ENCODE data around the gene DOCK1.

DOCK1 gene

DNA sequence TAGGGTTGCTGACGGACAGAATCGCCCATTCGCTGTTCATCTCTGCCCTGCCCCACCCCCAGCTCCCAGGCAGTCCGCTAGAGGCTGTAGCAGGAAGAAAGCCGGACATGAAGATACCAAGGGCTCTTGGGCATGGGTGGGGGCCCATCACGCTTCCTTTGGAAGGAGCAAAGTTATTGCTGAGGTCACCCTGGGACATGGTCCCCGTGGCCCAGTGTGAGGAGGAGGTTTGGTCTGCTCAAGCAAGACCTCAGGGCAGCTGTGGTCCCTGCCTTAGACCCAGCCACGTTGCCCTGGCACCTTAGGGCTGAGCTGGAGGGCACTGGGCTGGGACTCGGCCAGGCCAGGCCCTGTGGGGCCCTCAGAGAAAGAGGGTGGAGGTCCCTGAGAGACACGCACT, 511.8 kb downstream of the DOCK1 start:
- DNase-seq (ENCODE audit: low spot score) = no peak
- no peak for TF ChIP-seq CTCF (IDR thresholded peaks at IDR 0.05; ENCODE audit: extremely low read depth, insufficient read depth, missing control alignments)
- in situ Hi-C loops (cut with MboI; ENCODE audit: low pct_unique_long_range_greater_than_20kb, low sequenced_read_pairs, unreplicated experiment) = no loop called here

DNA sequence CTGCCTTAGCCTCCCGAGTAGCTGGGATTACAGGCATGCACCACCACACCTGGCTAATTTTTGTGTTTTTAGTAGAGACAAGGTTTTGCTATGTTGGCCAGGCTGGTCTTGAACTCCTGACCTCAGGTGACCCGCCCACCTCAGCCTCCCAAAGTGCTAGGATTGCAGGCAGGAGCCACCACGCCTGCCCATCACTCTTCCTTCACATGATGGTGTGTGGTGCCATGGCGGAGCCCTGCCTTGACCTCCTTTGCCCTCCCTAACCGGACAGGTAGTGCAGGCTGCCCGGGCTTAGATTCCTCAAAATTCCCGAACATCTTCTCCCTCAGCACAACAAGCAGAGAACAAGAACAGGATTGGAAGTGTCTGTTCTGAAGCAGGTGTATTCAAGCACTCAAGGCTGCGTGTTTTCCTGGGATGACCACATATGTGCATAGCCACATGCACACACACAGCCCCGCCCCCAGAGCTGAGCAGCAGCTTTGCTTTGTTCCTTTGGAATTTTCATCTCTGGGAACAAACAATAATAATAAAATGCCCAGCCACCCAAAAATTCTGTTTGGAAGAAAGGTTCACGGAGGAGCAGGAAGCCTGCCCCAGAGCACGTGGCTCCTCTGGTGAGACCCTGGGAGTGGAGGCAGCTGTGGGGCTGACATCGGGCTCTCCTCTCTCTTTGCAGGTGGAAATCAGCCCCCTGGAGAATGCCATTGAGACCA, 512.6 kb downstream of the DOCK1 start:
- in situ Hi-C loops (cut with MboI; ENCODE audit: low pct_unique_long_range_greater_than_20kb, low sequenced_read_pairs, unreplicated experiment) = no loop called here
- no peak for TF ChIP-seq CTCF (IDR thresholded peaks at IDR 0.05; ENCODE audit: extremely low read depth, insufficient read depth, missing control alignments)
- DNase-seq (ENCODE audit: low spot score) = no peak

DNA sequence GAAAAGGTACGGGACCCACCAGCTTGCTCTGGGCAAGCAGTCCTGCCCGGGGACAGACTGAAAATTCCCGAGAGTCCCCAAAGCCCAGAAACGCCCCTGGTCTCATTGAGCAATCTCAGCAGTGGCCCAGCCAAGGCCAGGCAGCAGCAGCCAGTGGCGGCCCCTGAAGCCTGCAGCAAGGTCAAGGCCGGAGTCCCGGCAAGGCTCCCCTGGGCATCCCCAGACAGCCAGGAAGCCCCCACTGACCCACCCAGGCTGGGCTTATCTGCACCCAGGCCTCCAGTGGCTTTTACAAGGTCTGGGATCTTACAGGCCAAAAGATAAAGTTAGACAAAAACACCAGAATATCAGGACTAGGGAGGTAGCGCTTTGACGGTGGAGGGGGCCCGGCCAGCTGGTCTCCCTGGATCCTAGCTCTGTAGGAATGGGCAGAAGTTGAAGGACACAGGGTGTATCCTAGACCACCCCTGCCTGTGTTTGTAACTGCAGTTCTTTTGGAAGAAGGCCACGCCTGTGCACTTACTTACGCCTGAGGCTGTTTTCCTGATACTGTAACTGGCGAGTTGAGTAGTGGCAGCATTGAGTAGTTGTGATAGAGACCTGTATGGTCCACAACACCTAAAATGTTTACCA, 513.4 kb downstream of the DOCK1 start:
- TF ChIP-seq CTCF (IDR thresholded peaks at IDR 0.05; ENCODE audit: extremely low read depth, insufficient read depth, missing control alignments) = no peak
- no peak for DNase-seq (ENCODE audit: low spot score)
- in situ Hi-C loops (cut with MboI; ENCODE audit: low pct_unique_long_range_greater_than_20kb, low sequenced_read_pairs, unreplicated experiment) = no loop called here

GRCh38 chr10:127420138-127420684, 515.0 kb downstream of the DOCK1 start:
- no peak for TF ChIP-seq CTCF (IDR thresholded peaks at IDR 0.05; ENCODE audit: extremely low read depth, insufficient read depth, missing control alignments)
- no peak for DNase-seq (ENCODE audit: low spot score)
- in situ Hi-C loops (cut with MboI; ENCODE audit: low pct_unique_long_range_greater_than_20kb, low sequenced_read_pairs, unreplicated experiment) = no loop called here

GRCh38 chr10:127423218-127423915, 518.1 kb downstream of the DOCK1 start:
- TF ChIP-seq CTCF (IDR thresholded peaks at IDR 0.05; ENCODE audit: extremely low read depth, insufficient read depth, missing control alignments) = no peak
- in situ Hi-C loops (cut with MboI; ENCODE audit: low pct_unique_long_range_greater_than_20kb, low sequenced_read_pairs, unreplicated experiment) = no loop called here
- no peak for DNase-seq (ENCODE audit: low spot score)

- no peak for TF ChIP-seq CTCF (IDR thresholded peaks at IDR 0.05; ENCODE audit: extremely low read depth, insufficient read depth, missing control alignments)
- in situ Hi-C loops (cut with MboI; ENCODE audit: low pct_unique_long_range_greater_than_20kb, low sequenced_read_pairs, unreplicated experiment) = no loop called here
- no peak for DNase-seq (ENCODE audit: low spot score)
Observed at GRCh38 chr10:127424594-127425264, 519.5 kb downstream of the DOCK1 start.
